ENCODE data around the gene CDCP2.

DNA sequence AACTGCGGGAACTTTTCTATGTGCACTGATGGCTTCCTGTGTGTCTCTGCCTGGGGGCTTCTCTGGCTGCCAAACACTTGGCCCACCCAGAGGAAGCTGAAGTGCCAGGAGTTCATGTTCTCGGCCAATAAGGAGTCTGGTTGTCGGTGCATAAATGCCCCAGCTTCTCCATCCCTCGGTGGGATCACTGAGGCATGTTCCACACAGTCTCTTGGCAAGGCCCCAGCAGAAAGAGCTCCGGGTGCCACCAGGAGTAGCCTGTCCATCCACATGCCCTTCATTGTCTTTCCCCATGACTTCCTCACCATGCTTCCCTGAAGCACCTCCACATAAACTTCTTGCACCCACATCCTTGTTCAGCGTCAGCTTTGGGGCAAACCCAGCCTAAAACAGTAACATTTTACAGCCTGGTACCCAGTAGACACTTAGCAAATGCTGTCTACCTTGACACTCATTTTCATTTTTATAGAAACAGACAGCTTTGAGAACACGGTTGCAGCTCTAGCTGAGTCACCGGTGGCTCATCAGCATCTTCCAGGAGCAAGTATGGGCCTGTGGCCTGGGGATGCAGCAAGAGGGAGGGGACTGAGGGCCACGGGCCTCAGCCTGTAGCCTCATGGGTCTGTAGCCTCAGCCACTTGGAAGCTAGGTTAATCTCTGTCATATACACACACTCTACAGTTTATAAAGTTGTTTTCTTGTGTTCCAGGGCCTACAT is 14.8 kb upstream of the CDCP2 start:
- TF ChIP-seq CTCF (IDR thresholded peaks at IDR 0.05) (no peak), EZH2 (IDR thresholded peaks at IDR 0.05; ENCODE audit: borderline replicate concordance, insufficient read depth, low read depth, low read length, poor library complexity, severe bottlenecking) (no peak)
